ENCODE results near the gene SLC49A3.

Gene SLC49A3

DNA sequence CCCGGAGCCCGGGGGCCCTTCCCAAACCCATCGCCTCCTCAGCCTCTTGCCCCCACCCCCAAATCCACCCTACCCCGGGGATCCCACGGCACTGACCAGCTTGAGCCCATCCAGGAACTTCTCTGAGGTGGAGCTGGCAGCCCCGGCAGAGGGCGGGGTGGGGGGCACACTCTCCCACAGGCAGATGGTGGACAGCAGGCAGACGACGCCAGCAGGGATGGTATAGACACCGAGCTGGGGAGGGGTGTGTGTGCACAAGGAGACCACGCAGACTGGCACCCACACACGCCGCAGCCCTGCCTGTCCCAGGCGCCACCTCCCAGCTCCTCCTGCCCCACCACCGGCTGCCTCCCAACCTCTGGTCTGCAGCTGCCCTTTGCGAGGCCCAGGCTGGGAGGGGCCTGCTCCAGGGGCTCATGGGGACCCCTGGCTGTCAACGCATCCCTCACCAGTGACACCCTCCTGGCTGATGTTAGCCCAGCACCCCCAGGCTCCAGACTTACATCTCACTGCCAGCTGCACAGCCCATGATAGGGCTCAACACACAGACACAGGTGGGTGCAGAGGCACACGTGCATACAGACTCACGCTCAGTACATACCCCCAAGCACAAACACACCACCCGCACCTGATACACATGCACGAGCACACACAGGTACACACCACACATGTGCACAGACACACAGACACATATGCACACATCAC is 4.2 kb downstream of the SLC49A3 start:
- Histone ChIP-seq H3K36me3 (ENCODE audit: insufficient read depth, low read length) (no peaks in the 10 kb centered on the region), H3K9me2 (replicated peaks; ENCODE audit: low read depth, low read length) (no peaks in the 10 kb centered on the region), H3K4me3 (ENCODE audit: low read length, poor library complexity, severe bottlenecking) (no peak overlapping the region), H3K27me3 (ENCODE audit: insufficient read depth, low read length, poor library complexity, severe bottlenecking) (no peaks in the 10 kb centered on the region), H2AFZ (ENCODE audit: low read length) (no peak overlapping the region), H3F3A (ENCODE audit: low read depth) (no peaks in the 10 kb centered on the region), H3K79me2 (ENCODE audit: insufficient read depth, low read length) (no peaks in the 10 kb centered on the region), H4K20me1 (ENCODE audit: insufficient read depth, low read length, poor library complexity, severe bottlenecking) (no peaks in the 10 kb centered on the region), H3K9me3 (ENCODE audit: insufficient read depth, low read depth, low read length) (no peaks in the 10 kb centered on the region; the same call in 1 of the 2 replicates), H3K4me1 (ENCODE audit: insufficient read depth, low read length, poor library complexity, severe bottlenecking) (no peaks in the 10 kb centered on the region), H3K9ac (ENCODE audit: low read depth, low read length, poor library complexity, severe bottlenecking) (no peak overlapping the region), H3K4me2 (ENCODE audit: low read depth, low read length, poor library complexity, severe bottlenecking) (no peak overlapping the region)
- no peak for TF ChIP-seq EZH2phosphoT487 (IDR thresholded peaks at IDR 0.05; ENCODE audit: borderline replicate concordance)
- TF ChIP-seq, protein P1, sequence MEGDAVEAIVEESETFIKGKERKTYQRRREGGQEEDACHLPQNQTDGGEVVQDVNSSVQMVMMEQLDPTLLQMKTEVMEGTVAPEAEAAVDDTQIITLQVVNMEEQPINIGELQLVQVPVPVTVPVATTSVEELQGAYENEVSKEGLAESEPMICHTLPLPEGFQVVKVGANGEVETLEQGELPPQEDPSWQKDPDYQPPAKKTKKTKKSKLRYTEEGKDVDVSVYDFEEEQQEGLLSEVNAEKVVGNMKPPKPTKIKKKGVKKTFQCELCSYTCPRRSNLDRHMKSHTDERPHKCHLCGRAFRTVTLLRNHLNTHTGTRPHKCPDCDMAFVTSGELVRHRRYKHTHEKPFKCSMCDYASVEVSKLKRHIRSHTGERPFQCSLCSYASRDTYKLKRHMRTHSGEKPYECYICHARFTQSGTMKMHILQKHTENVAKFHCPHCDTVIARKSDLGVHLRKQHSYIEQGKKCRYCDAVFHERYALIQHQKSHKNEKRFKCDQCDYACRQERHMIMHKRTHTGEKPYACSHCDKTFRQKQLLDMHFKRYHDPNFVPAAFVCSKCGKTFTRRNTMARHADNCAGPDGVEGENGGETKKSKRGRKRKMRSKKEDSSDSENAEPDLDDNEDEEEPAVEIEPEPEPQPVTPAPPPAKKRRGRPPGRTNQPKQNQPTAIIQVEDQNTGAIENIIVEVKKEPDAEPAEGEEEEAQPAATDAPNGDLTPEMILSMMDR (conservative IDR thresholded peaks at IDR 0.05; ENCODE audit: low read length) = no peak

DNA sequence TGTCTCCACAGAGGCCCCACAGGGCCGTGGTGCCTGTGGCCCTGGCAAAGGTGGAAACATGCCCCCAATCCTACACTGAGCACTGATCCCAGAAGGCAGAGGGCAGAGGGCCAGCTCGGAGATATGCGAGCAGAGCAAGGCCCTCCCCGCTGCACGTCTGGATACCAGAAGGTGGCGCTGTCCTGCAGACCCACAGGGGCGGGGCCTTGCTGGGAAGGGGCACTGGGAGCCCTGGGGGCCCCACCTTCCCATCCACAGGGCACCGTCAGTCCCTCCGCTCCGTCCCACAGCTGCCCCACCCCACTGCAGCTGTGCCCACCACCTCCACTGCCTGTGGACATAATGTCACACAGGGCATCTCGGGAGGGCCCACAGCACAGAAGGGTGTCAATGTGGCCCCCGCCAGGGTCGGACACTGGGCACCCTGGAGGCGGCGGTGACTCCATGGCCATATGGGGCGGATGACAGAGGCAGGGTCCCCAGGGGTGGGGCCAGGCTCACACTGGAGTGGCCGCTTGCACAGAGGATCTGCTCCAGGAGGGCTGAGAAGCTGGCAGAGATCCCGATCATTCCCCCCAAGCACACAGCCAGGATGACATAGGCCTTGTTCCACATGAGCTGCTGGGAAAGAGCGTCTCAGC is 4.8 kb downstream of the SLC49A3 start:
- H3K4me3 ChIP-seq (ENCODE audit: low read length, poor library complexity, severe bottlenecking) = no peak overlapping the region
- H3K4me1 ChIP-seq (ENCODE audit: insufficient read depth, low read length, poor library complexity, severe bottlenecking) = no peaks in the 10 kb centered on the region
- no peak for TF ChIP-seq EZH2phosphoT487 (IDR thresholded peaks at IDR 0.05; ENCODE audit: borderline replicate concordance)
- TF ChIP-seq, protein P1 (conservative IDR thresholded peaks at IDR 0.05; ENCODE audit: low read length) = peak; percentile 46
- H3K79me2 ChIP-seq (ENCODE audit: insufficient read depth, low read length) = no peaks in the 10 kb centered on the region
- no peak overlapping the region for H3K4me2 ChIP-seq (ENCODE audit: low read depth, low read length, poor library complexity, severe bottlenecking)
- H3K27me3 ChIP-seq (ENCODE audit: insufficient read depth, low read length, poor library complexity, severe bottlenecking) = no peaks in the 10 kb centered on the region
- no peaks in the 10 kb centered on the region for H3F3A ChIP-seq (ENCODE audit: low read depth)
- no peaks in the 10 kb centered on the region for H3K9me2 ChIP-seq (replicated peaks; ENCODE audit: low read depth, low read length)
- no peak overlapping the region for H3K9ac ChIP-seq (ENCODE audit: low read depth, low read length, poor library complexity, severe bottlenecking)
- no peaks in the 10 kb centered on the region; the same call in 1 of the 2 replicates for H3K9me3 ChIP-seq (ENCODE audit: insufficient read depth, low read depth, low read length)
- no peaks in the 10 kb centered on the region for H3K36me3 ChIP-seq (ENCODE audit: insufficient read depth, low read length)
- no peak overlapping the region for H2AFZ ChIP-seq (ENCODE audit: low read length)
- H4K20me1 ChIP-seq (ENCODE audit: insufficient read depth, low read length, poor library complexity, severe bottlenecking) = no peaks in the 10 kb centered on the region

GRCh38 chr4:683247-683897 is 5.6 kb downstream of the SLC49A3 start:
- H3K4me2 ChIP-seq (ENCODE audit: low read depth, low read length, poor library complexity, severe bottlenecking) = no peak overlapping the region
- H3K27me3 ChIP-seq (ENCODE audit: insufficient read depth, low read length, poor library complexity, severe bottlenecking) = no peaks in the 10 kb centered on the region
- no peaks in the 10 kb centered on the region for H3K4me1 ChIP-seq (ENCODE audit: insufficient read depth, low read length, poor library complexity, severe bottlenecking)
- H3K79me2 ChIP-seq (ENCODE audit: insufficient read depth, low read length) = no peaks in the 10 kb centered on the region
- no peaks in the 10 kb centered on the region; the same call in 1 of the 2 replicates for H3K9me3 ChIP-seq (ENCODE audit: insufficient read depth, low read depth, low read length)
- no peak overlapping the region for H3K4me3 ChIP-seq (ENCODE audit: low read length, poor library complexity, severe bottlenecking)
- no peak overlapping the region for H3K9ac ChIP-seq (ENCODE audit: low read depth, low read length, poor library complexity, severe bottlenecking)
- no peaks in the 10 kb centered on the region for H3K36me3 ChIP-seq (ENCODE audit: insufficient read depth, low read length)
- no peak for TF ChIP-seq EZH2phosphoT487 (IDR thresholded peaks at IDR 0.05; ENCODE audit: borderline replicate concordance)
- TF ChIP-seq, protein P1 (conservative IDR thresholded peaks at IDR 0.05; ENCODE audit: low read length) = no peak
- H2AFZ ChIP-seq (ENCODE audit: low read length) = no peak overlapping the region
- H3F3A ChIP-seq (ENCODE audit: low read depth) = no peaks in the 10 kb centered on the region
- H4K20me1 ChIP-seq (ENCODE audit: insufficient read depth, low read length, poor library complexity, severe bottlenecking) = no peaks in the 10 kb centered on the region
- H3K9me2 ChIP-seq (replicated peaks; ENCODE audit: low read depth, low read length) = no peaks in the 10 kb centered on the region
